SK-N-SH (cell line): ENCODE data around the gene CXADR.

Experiments
- FOXM1 ChIP-seq: IDR thresholded peaks from 2 replicates; pipeline ENCODE4 v1.4.0; 2012; ENCODE audit warnings: low read depth, mild to moderate bottlenecking
- MEF2A ChIP-seq: IDR thresholded peaks from 2 replicates; pipeline ENCODE4 v1.4.0; 2012; ENCODE audit warnings: low read depth, borderline replicate concordance
- TF ChIP-seq, protein P1 (sequence below): fragments of 200-600 bp; sonication (generic); IDR thresholded peaks from 2 replicates; pipeline ENCODE4 v1.6.1; 2017; ENCODE audit warnings: antibody characterized with exemption, mild to moderate bottlenecking, moderate library complexity

DNA sequence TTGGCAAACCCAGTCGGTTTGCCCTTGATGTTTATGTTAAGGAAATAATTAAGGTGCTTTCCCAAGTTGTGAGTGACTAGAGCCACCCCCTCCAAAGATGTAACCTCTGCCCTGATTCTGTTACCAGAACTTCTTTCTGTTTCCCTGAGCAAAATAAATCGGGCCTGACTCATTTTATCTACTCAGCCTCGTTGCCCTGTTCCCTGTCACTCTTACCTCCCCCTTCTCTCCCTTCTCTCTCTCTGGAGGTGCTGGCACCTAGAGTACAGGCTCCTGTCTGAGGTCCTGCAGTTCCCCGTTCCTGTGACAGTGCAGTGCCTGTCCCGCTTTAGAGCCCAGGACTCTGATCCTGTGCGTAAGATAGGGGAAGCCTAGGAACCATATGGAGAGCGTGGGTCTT lies 35.4 kb downstream of the CXADR start:
- TF ChIP-seq, protein P1, sequence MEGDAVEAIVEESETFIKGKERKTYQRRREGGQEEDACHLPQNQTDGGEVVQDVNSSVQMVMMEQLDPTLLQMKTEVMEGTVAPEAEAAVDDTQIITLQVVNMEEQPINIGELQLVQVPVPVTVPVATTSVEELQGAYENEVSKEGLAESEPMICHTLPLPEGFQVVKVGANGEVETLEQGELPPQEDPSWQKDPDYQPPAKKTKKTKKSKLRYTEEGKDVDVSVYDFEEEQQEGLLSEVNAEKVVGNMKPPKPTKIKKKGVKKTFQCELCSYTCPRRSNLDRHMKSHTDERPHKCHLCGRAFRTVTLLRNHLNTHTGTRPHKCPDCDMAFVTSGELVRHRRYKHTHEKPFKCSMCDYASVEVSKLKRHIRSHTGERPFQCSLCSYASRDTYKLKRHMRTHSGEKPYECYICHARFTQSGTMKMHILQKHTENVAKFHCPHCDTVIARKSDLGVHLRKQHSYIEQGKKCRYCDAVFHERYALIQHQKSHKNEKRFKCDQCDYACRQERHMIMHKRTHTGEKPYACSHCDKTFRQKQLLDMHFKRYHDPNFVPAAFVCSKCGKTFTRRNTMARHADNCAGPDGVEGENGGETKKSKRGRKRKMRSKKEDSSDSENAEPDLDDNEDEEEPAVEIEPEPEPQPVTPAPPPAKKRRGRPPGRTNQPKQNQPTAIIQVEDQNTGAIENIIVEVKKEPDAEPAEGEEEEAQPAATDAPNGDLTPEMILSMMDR: no peak
- no peak for TF ChIP-seq FOXM1
- TF ChIP-seq MEF2A: no peak
